HG03060 (cell line): ENCODE results near the gene LONRF3.

Experiments
- ATAC-seq: cut with Tn5 transposase; IDR thresholded peaks from one replicate; pipeline ENCODE4 v1.9.1; 2021; ENCODE audit warnings: low read depth, moderate number of reproducible peaks; ENCODE audit not compliant: unreplicated experiment

Gene LONRF3

DNA sequence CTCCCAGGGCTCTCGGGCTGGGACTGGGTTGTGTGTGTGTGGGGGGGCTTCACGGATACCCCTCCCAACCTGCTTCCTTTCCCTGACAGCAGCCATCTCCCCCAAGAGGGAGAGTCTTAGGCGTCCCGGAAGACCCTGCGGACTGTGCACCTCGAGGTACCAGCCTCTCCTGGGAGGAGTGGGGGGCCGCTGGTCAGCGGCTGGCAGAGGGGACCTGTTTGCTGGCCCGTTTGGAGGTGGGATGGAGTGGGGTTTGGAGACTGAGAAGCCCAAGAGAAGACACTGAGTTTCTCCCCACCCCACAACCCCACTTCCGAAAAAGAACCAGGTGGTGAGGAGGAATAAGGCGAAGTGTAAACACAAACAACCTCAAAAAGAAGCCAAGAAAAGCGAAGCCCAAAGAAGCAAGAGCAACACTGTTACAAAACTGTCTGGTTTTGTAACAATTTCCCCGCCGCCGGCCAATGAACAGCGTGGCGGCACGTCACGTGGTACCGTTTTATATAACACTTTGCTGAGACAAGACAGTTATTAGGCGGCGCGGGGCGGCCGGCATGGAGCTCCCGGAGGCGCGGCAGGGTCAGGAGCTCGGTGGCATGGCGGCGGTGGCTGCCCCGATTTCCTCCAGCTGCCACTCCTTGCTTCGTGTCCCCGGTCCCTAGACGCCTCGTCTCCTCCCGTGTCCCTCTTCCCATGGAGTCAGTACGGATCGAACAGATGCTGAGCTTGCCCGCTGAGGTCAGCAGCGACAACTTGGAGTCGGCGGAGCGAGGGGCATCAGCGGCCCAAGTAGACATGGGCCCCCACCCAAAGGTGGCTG lies at the start of gene LONRF3:
Gene LONRF3 (plus strand): TSS at position 531 of the 820 bp plus-strand sequence. CDS start 163 bp downstream, at position 694.
- no peak for ATAC-seq

DNA sequence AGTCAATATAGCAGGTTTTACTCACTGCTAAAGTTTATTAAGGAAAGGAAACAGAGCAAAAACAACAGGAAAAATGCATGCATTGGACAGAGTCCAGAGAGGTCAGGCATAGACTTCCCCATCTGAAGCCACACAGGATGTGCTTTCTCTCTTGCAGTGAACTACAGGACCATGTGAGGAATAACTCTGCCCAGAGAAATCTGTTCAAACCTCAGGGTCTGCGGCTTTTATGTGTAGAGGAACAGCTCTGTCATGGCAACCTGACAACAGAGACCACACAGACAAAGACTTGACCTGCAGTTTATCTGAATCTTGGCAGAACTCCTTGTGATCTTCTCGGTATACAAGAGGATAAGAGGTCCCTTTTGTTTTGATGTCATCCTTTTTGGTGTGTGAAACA lies 46.3 kb upstream of the LONRF3 start:
- no peak for ATAC-seq

GRCh38 chrX:118935352-118935751 lies 39.1 kb upstream of the LONRF3 start:
- no peak for ATAC-seq

DNA sequence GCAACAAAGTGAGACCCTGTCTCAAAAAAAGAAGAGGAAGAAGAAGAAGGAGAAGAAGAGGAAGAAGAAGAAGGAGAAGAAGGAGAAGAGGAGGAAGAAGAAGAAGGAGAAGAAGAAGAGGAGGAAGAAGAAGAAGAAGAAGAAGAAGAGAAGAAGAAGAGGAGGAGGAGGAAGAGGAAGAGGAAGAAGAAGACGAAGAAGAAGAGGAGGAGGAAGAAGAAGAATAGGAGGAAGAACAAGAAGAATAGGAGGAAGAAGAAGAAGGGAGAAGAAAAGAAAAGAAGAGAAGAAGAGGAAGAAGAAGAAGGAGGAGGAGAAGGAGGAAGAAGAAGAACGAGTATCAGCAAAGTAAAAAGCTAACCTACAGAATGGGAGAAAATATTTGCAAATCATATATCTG lies 33.3 kb upstream of the LONRF3 start:
- no peak for ATAC-seq

- no peak for ATAC-seq
Observed at GRCh38 chrX:118943102-118943501, 31.3 kb upstream of the LONRF3 start.

- no peak for ATAC-seq
Observed at GRCh38 chrX:118945921-118946320, 28.5 kb upstream of the LONRF3 start.

GRCh38 chrX:118948270-118948669 lies 26.1 kb upstream of the LONRF3 start:
- no peak for ATAC-seq

DNA sequence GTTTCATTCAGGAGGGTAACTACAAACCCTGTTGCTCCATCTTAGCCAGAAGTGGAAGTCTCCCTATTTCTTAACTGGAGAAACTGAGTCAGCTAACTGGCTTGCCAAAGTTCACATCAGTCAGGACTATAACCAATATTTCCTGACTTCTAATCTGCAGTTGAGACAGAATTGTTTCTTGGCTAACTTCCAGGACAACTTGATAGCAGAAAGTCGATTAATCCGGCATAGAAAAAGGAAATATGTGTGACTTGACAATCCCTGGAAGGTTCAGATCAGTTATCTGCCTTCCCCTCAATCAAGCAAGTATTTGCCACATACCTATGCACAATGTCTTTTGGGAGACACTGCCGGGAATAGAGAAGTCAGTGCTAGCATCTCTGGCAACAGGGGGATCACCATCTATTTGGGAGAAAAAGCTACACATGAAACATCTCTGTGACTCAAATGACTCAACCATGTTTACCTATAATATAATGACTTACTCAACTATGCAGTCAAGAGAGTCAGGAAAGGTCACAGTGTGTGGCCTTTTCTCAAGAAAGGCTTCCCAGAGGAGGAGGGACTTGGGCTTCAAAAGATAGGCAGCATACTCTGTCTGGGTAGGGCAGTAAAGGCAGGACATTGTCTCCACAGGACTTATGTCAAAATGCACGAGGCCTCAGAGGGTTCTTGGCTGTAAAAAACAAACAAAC lies 12.4 kb upstream of the LONRF3 start:
- no peak for ATAC-seq

- no peak for ATAC-seq
Observed at GRCh38 chrX:118963159-118963558, 11.3 kb upstream of the LONRF3 start.

- no peak for ATAC-seq
Observed at GRCh38 chrX:118964252-118964651, 10.2 kb upstream of the LONRF3 start.

GRCh38 chrX:118965395-118965794 lies 9.0 kb upstream of the LONRF3 start:
- ATAC-seq = no peak

DNA sequence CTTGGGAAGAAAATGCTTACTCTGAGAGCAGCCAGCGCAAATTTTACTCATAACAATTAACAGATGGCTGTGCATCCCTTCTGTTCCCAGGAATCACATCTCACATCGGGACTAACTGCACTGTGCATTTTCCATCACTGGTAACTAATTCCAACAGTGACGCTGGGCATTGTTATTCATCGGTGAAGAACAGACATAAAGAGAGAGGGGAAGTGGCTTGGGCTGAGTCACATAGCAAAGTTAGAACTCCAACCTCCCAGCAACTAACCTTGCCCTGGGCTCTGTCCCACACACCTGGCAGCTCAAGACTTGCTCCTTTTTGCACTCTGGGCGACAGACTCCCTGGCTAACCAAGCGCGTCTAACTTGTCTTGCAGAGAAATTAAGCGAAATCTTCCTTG lies 6.4 kb upstream of the LONRF3 start:
- ATAC-seq = no peak

DNA sequence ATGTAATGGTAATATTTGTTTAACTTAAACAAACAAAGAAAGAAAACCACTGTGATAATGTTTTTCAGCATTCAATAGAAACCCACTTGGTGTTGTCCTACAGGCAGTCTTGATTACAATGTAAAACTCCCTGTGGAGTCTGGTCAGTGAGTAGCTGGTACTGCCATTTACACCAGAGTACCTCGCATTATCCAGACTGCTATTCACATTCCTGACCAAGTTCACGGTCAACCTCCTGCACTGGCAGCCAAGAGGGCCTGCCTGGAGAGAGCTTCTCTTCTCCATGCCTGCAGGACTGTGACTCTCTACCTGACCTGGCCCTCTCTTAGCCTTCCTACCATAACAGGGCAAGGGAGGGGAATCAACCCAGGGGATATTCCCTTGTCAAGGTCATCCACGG lies 2.9 kb upstream of the LONRF3 start:
- ATAC-seq = no peak

DNA sequence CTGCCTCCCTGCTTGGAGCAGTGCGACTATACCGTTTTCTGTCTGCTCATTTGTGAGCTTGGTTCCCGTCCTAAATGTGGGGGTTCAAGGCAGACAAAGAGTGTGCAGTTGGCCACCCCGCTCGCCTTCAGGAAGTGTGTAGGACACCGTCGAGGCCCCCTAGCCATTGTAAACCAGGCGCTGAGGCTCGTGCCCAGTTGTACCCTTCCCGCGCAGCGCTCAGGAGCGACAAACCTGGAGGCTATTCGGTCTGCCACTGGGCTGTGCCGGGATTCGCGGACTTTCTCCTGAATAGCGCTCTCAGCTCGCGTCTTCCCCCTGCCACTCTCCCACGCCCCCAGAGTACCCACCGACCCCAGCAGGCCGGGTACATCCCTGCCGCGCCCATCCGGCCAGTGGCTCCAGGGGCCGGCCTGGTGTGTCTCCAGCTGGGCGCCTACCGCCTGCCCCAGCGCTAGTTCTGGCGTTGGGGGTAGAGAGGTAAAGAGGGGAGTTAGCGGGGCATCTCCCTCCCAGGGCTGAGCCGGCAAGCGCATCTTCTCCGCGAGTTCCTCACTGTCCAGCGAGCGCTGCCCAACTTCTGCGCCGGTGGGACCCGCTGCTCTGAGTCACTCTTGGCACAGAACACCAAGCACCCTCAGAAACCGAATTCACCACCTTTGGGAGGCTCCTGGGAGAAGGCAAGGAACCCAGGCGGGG lies 880 bp upstream of the LONRF3 start:
- ATAC-seq = no peak

DNA sequence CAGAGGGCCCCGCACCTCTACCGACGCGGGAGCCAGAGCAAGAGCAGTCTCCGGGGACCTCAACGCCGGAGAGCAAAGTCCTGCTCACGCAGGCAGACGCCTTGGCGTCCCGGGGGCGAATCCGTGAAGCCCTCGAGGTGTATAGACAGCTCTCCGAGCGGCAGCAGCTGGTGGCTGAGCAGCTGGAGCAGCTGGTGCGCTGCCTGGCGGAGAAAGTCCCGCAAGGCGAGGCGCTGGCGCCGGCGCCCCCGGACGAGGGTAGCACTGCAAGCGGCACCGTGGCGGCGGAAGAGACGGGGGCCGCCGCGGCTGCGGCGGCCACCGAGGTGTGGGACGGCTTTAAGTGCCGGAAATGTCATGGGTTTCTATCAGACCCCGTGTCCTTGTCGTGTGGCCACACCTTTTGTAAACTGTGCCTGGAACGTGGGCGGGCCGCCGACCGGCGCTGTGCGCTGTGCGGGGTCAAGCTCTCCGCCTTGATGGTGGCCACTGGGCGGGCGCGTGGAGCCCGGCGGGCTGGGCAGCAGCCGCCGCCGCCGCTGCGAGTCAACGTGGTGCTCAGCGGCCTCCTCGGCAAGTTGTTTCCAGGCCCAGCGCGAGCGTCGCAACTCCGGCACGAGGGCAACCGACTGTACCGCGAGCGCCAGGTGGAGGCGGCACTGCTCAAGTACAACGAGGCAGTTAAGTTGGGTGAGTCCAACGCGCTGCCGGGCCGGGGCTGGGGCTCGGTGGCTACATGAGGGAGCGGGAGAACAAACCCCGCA lies 672 bp downstream of the LONRF3 start:
- ATAC-seq = no peak

DNA sequence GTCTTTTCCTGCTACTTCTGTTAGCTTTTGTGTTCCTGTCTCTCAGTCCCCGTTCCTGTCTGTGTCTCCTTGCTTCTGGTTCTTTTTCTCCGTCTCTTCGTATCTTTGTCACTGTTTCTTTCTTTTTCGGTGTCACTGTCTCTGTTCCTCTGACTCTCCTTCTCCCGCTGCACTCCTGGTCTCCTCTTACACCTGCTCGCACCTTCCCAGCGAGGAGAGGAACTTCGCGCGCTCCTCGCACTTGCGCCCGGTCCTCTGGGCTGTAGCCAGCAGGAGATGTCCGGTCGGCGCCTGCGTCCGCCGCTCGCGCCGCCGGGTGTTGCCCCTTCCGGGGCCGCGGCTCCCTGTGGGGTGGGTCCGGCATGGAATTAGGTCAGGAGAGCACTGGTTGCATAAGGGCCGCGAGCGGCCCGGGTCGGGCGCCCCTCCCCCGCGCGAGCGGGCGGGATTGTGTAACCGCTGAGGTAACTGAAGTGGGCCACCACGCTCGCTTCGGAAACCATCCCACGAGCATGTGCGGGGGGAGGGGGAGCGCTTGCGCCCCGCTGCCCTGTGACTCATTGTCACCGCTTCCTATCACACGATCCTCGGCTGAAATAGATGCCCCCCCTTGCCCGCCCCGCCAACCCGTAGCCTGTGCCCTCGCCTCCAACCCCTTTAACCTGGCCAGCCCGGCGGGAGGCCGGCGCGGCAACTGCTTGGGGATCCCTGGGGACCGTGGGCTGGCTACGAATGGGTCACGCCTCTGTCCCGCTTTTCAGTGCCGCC lies 1.6 kb downstream of the LONRF3 start:
- ATAC-seq = no peak

DNA sequence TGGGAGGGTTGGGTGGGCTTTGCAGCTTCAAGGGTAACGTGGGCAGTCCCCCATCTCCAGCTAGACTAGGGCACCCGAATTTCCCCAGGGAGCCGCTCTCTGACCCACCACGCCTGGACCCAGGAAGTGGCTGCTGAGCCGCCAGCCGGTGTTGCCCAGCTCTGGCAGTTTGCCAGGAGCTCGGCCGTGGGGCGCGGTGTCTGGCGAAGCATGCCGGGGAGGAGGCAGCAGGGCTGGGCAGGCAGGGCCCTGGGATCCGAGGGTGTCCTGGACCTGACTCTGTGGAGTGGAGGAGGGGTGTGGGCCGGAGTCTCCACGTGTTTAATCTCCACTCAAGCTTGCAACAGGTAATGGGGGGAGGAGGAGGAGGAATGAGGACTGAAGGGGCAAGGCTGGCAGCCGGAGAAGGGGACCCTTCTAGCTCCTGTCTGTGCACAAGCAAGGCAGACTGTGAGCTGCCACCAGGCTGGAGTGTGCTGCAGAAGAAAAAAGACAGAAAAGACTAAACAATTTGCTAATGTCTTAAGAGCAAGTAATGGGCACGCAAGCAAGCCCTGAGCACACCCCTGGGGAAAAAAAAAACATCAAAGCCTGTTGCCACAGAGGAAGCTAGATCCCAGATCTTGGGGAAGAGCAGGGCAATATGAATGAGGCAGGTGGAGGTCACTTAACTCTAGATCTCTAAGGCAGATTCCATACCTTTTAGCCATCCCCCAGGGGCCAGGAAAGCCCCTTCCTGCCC lies 2.4 kb downstream of the LONRF3 start:
- ATAC-seq = no peak

- no peak for ATAC-seq
Observed at GRCh38 chrX:118977424-118977823, 3.0 kb downstream of the LONRF3 start.

- no peak for ATAC-seq
Observed at GRCh38 chrX:118978451-118978850, 4.0 kb downstream of the LONRF3 start.
